Stimulated activated CD8-positive, alpha-beta memory T cell treated with anti-CD3 and anti-CD28 coated beads, Interleukin-4, amount 100 ng/mL, for 1 hour (primary cell): Measurements from ENCODE around the gene AKNA.

Experiments
- DNase-seq, 2 donors: peaks; one replicate each; pipeline ENCODE4 v3.0.0-alpha.2; 2020; ENCODE audit warnings: low read depth in 2 of 2, low spot score in 1 of 2

AKNA gene

GRCh38 chr9:114288193-114289091, 99.3 kb downstream of the AKNA start:
- DNase-seq: no peak

- DNase-seq: no peak
Measured at GRCh38 chr9:114287763-114288192, 100.0 kb downstream of the AKNA start.

- DNase-seq: no peak
Measured at GRCh38 chr9:114287001-114287762, 100.6 kb downstream of the AKNA start.

DNA sequence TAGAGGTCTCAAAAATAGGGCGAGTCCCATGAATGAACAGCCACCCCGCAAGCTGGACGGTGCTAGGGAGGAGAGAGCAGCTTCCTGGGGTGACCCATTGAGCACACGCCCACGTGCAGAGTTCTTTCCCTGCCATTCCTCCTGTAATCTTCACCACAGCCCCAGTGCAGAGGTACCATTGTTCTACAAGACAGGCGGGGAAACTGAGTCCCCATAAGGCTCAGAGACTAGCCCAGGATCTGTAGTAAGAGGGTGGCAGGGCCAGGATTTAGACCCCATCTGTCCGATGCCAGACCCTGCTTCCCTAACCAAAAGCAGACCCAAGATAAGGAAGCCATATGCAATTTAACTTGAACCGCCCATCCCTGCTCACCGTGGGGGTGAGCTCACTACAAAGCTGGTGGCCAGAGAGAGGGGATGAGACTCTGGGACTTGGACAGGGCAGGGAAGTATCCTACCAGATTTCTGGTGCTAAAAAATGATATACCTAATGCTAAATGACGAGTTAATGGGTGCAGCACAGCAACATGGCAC, 101.6 kb downstream of the AKNA start:
- no peak for DNase-seq

GRCh38 chr9:114285166-114285867, 102.5 kb downstream of the AKNA start:
- DNase-seq: no peak

DNA sequence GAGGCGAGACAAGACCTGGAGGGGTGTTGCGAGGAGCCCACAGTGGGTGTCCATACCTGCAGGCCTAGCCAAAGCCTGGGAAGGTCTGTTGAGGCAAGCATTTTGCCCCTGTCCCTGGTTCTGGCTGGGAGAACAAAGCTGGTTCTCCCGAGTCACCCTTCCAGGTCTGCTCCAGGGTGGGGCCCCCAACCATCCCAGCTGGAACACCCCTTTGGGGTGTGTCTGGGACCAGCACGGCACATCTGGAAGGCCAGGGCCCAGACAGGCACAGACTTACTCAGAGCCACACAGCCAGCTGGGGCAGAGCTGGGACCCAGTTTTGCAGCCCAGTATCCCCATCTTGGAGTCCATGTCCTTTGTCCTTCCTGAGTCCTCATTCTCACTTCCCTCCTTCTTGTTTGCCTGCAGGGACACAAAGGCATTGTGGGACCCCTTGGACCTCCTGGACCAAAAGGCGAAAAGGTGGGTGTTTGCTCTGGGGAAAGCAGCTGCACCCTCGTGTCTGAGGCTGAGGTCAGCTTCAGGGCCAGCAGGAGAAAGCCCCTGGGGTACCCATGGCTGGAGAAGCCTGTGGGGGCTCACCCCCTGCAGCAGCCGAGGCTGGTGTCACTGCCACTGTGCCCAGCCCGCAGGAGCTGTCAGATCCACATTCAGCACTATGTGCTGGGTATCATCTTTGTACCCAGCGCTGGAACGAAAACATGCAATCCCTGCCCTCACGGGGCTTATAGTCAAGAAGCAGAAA, 103.3 kb downstream of the AKNA start:
- DNase-seq: no peak
